ENCODE data around the gene MICAL2.

Gene MICAL2

DNA sequence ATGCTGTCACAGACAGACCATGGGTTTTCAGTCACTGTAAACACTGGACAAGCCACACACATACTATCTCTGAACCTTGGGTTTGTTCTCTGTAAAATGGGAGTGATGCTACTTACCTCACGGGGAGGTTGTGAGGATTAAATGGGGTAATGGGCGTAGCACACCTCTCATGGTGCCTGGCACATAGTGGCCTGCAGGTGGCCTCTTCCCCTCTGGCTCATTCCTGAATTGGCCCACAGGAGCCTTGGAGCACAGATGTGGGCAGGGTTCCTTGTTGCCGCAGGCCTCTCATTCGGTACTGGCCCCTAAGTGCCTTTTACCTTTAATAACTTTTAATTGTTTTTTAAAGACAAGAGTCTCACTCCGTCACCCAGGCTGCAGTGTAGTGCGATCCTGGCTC, 11.7 kb downstream of the MICAL2 start:
- TF ChIP-seq, protein P1, sequence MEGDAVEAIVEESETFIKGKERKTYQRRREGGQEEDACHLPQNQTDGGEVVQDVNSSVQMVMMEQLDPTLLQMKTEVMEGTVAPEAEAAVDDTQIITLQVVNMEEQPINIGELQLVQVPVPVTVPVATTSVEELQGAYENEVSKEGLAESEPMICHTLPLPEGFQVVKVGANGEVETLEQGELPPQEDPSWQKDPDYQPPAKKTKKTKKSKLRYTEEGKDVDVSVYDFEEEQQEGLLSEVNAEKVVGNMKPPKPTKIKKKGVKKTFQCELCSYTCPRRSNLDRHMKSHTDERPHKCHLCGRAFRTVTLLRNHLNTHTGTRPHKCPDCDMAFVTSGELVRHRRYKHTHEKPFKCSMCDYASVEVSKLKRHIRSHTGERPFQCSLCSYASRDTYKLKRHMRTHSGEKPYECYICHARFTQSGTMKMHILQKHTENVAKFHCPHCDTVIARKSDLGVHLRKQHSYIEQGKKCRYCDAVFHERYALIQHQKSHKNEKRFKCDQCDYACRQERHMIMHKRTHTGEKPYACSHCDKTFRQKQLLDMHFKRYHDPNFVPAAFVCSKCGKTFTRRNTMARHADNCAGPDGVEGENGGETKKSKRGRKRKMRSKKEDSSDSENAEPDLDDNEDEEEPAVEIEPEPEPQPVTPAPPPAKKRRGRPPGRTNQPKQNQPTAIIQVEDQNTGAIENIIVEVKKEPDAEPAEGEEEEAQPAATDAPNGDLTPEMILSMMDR (conservative IDR thresholded peaks at IDR 0.05), result no peak; the same call in 1 of the 2 replicates
- no peak overlapping the region for H3K27ac ChIP-seq

DNA sequence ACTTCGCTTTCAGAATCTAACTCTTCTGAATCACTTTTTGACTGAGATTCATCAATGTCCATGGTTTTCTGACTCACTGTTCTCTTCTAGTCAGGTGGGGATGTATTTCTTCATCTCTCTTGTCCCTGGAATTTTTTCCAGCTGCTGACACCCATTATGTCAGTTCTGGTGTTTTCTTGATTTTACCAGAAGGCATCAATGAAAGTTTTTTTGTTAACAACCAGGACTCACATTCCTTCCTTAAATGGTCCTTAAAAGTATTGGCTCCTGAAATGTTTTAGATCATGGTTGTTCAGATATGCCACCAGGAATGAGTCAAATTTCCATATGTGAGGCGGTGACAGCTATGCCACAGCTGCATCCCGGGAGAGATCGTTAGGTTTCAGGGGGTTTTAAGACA, 12.9 kb downstream of the MICAL2 start:
- no peak overlapping the region for H3K27ac ChIP-seq
- TF ChIP-seq, protein P1 (conservative IDR thresholded peaks at IDR 0.05), result no peak

DNA sequence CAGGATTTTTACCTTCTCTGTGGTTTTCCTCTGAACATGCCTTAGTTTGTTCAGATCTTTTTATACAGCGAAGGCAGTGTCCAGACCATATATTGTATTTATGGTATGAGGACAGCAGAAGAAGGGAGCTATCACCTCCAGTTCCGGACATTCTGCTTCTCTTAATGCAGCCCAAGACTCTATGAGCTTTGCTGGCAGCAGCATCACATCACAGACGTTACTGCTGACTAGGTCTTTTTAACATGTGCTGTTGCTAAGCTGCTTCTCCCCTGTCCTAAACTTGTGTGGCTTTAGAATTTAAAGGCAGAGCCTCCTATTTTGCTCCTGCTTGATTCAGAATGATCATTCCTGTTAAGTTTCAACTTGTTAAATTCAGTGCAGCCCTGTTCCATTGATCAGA, 13.4 kb downstream of the MICAL2 start:
- TF ChIP-seq, protein P1 (conservative IDR thresholded peaks at IDR 0.05), result no peak
- H3K27ac ChIP-seq, result no peak overlapping the region

DNA sequence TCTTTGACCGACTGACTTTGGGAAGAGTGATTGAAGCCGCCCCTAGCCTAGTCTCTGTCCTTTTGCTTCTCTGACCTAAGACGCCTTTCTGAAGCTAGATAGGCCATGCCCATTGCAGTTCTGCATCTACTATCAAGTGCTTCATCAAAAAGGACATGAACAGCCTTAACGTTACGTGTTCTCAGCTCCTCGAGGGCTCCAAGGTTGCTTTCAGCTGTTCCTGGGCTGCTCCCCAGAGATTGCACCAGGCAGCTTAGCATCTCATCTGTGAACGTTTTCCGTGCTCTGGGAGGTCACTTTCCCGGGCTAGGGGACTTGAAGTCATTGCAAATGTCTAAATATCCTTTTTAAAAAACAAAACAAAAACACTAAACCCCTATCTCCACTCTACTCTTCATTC, 13.9 kb downstream of the MICAL2 start:
- TF ChIP-seq, protein P1 (conservative IDR thresholded peaks at IDR 0.05), result no peak
- no peak overlapping the region for H3K27ac ChIP-seq

DNA sequence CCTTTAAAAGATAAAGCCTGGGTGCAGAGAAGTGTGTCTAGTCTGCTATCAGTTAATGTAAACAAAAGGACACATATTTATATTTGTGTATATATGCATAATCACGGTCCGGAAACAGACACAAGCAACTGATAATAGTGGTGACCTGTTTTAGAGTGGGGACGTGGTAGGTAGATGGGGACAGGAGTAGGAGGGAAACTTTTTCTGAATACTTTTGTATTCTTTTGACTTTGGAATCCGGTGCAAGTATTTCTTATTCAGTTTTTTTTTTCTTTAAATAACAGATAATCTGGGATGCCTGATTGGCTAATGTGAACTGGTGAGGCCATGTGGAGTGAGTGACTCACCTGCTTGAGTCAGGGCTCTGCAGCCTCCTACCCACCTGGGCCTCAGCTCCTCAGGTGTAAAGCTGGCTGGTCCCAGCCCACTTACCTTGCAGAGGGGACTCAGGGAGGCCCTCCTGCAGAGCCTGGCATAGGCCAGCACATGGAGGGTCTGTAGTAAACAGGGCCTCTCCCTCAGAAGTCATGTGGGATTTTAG, 15.3 kb downstream of the MICAL2 start:
- TF ChIP-seq, protein P1 (conservative IDR thresholded peaks at IDR 0.05), result no peak
- peak overlapping the region; percentile 16; the same call in 1 of the 2 replicates for H3K27ac ChIP-seq

DNA sequence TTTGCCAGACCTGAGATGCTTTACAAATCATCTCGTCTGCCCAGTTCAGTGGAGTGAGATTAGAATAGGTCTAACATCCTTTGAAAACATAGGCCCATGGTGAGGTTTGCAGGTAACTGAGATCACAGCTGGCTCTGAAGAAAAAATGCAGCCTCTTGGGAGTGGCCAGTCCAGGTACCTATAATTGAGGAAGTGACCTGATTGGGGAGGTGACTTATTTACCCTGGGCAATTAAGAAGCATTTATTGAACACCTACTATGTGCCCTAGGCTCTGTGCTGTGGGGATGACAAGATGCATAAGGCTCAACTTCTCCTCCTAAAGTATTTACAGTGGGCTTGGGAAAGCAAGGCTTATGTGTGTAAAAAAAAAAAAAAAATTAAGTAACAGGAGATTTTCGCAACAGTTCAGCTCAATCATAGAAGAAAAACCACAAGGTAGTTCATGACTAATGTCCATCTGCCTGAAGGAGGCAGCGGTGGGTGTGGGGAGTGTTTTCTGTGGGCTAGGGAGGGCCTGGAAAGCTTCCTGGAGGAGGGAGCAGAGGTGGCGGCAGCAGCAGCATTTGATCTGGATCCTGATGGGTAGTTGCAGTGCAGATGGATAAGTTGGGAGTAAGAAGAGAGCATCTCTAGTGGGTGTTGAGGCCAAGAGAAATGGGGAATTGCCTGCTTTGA, 16.1 kb downstream of the MICAL2 start:
- H3K27ac ChIP-seq, result no peak overlapping the region
- TF ChIP-seq, protein P1 (conservative IDR thresholded peaks at IDR 0.05), result no peak

DNA sequence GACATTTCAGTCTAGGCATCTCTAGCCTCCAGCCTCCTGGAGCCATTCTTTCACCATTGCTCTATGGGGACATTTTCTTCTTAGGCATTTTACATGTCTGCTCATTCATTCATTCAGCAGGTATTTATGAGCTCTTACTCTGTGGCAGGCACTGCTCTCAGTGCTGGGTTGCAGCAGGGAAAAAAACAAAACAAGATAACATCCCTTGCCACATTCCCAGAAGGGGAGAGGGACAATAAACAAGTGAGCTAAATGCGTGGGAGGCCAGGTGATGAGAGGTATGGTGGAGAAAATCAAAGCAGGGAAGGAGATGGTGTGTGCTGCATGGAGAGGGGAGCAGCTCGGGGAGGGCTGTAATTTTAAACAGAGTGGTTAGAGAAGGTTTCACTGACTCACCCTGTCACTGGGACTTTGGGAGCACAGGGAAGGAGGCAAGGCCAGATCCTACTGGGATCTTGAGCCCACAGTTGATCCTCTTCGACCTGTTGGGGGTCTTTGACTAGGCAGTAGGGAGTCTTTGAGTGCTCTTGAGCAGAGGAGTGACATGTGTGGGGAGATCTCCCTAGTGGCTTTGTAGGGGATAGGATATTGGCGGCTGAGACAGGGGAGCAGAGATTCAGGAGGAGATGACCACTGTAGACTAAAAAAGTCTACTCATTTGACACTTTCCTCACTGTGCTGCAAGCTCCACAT, 17.0 kb downstream of the MICAL2 start:
- TF ChIP-seq, protein P1 (conservative IDR thresholded peaks at IDR 0.05), result no peak
- no peak overlapping the region for H3K27ac ChIP-seq

Data from VCaP (cell line).